Activated naive CD8-positive, alpha-beta T cell treated with anti-CD3 and anti-CD28 coated beads, Interleukin-2, amount 50 U/mL, for 16 hours (primary cell): ENCODE results near the gene TRIAP1.
A peak's percentile ranks its signal among the peaks of the same experiment; 100 is the strongest.
"Not testable (repeated sequence)": the region's sequence is repeated elsewhere in the genome, so short reads cannot be mapped to it uniquely, and the experiment has no call there.

Source experiments
- DNase-seq: peaks from one replicate; pipeline ENCODE4 v3.0.0-alpha.2; 2020; ENCODE audit warnings: low read depth, low spot score

Gene TRIAP1

DNA sequence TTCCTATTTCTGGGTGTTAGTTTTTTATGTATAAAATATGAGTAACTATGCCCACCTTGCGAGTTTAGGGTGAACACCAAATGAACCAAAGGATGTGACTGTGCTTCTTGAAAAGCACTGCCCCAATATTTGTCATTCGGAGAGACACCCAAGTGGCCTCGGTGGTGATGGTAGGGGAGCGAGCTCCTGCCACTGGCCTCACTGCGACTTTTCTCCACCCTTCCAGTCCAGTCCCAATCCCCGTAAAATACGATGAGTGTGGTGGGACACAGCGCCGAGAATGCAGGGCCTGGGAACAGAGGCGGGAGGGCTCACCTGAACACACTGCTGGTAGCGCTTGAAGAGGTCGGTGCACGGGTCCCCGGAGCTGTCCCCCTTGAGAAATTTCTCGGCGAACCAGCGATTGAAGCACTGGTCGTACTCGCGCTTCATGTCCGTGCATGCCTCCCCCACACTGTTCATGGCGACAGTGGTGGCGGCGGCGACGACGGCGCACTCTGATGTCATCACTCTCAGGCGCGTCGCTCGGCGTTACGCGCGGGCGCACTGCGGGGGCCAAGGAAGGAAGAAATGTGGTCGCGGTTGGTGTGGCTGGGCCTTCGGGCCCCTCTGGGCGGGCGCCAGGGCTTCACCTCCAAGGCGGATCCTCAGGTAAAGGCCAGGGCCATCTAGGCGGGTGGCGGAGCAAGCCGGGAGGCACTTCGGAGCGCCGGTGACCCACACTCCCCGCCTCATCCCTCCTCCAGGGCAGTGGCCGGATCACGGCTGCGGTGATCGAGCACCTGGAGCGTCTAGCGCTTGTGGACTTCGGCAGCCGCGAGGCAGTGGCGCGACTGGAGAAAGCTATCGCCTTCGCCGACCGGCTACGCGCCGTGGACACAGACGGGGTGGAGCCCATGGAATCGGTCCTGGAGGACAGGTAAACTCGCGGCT, at the start of gene TRIAP1, which contains the start of gene GATC:
TRIAP1 (minus strand) TSS at position 474 of the 933 bp plus-strand sequence; CDS start at position 462, 12 bp downstream.
GATC (plus strand) TSS at position 534 of the 933 bp plus-strand sequence; CDS start at position 571, 37 bp downstream.
- peak; percentile 71 for DNase-seq

DNA sequence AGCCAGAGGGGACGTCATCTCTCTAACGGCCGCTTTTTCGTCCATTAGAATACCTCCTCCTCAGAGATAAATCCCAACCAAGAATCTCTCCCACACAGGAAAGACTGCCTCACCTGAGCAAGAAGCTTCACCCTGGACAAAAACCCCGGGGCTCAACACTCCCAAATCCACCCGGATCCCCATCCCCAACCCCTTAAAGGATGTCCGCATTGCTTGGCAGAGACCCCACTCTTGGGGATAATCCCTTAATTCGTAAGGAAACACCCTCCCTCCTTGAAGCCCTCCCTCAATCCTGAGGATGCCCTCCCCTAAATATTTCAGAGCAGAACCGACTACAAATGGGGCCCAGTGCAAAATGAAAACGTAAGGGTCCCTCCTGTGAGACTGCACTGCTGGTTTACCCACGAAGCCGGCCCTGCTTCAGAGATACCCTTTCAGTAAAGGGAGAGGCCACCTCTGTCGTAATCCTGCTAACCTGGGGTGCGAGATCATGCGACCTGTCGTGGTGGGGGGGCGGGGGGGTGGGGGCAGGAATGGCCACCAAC, 49.1 kb upstream of the TRIAP1 start:
- DNase-seq = no peak

DNA sequence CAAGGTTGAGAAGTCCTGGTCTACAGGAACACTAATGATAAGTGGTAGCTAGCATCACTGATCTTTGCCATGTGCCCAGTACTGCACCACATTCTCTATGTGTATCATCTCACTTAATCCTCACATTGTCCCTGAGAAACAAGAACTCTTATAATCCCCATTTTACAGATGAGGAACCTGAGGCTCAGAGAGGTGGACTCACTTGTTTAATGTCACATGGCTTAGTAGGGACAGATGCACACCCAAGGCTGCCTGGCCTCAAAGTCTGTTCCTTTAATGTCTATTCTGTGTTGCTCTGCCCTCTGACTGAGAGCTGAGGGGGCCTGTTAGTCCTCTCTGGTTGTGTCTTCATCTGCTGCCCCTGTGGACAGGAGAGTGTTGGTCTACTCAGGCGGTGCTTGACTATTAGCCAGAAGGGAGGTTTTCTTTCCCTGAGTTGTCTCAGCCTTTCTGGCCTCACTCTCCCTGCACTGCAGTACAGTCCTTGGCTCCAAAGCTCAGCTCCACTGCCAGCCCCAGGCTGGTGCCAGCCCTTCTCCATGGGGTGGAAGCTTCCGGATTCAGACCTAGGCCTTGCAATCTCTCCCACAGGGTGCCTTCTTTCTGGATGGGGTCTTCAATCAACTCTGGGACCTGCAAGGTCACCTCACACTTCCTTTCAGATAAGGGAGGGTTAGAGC, 44.8 kb upstream of the TRIAP1 start:
- DNase-seq = no peak

DNA sequence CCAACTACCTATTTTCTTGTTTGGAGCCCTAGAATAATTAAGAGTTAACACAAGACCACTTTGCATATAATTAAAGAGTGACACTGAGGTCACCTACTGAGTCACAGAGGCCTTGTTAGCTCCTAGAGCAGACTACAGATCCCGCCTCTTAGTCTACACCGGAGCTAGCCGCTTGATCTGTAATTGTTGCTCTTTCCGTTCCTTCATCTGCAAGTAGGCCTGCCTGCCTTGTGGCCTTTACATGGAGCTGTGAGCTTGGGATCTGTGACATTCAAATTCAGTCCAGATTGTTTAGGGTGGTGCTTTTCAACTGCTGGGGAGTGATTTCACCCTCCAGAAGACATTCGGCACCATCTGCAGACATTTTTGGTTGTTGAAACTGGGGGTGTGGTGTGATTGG, 44.1 kb upstream of the TRIAP1 start:
- no peak for DNase-seq

DNA sequence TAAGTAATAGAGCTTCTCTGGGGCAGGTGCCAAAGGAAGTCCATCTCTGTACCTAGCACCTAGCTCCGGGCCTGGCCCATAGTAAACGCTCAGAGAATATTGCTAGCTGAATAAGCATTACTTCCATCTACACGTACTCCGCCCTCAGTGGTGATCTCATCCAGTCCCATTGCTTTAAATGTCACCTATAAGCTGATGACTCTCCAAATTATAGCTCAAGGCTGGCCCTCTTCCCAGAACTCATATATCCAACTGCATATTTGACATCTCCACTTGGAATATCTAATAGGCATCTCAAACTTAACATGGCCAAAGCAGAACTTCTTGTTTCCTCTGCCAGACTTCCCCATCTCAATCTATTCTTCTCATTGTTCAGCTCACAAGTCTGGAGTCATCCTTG, 42.8 kb upstream of the TRIAP1 start:
- DNase-seq = no peak

DNA sequence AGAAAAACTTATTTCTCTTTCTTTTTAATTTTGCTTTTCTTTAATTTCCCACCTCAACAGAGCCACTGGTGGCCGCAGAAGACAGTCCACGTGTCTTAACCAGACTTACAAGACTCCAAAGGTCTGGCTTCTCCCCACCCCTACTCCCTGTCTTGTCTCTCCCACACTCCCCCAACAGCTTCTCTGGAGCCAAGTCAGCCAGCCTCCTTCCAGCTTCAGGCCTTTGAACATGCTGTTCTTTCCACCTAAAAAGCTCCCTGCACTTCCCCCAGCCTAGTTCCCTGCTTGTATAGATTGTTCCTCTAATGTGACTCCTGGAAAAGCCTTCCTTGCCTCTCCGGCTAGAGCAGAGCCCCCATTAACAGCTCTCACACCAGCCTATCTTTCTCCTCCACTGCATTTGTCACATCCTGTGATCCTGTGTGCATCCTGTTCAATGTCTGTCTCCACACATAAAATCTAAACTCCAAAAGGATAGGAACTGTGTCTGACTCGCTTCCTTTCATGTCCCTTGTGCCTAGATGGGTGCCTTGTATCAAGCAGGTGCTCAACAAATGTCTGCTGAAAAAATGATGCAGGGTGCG, 42.0 kb upstream of the TRIAP1 start:
- DNase-seq = no peak

DNA sequence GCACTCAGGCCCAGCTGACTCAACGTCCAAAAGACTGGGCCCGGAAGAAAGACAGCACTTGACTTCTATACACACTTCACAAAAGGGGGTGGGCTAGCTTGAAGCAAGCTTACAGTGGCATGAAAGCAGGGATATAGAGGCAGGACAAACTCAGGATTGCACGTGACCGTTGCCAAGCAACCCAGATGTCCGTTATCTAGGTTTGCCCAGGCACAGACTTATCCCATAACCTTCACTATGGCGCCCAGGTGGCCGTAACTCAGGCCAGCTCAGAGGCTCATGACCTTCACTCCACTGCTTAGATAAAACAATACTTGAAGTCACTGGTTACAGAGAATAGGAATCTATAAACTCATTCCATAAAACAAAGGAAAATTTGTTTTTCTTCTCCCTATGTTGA, 41.4 kb upstream of the TRIAP1 start:
- not testable (repeated sequence) for DNase-seq

DNA sequence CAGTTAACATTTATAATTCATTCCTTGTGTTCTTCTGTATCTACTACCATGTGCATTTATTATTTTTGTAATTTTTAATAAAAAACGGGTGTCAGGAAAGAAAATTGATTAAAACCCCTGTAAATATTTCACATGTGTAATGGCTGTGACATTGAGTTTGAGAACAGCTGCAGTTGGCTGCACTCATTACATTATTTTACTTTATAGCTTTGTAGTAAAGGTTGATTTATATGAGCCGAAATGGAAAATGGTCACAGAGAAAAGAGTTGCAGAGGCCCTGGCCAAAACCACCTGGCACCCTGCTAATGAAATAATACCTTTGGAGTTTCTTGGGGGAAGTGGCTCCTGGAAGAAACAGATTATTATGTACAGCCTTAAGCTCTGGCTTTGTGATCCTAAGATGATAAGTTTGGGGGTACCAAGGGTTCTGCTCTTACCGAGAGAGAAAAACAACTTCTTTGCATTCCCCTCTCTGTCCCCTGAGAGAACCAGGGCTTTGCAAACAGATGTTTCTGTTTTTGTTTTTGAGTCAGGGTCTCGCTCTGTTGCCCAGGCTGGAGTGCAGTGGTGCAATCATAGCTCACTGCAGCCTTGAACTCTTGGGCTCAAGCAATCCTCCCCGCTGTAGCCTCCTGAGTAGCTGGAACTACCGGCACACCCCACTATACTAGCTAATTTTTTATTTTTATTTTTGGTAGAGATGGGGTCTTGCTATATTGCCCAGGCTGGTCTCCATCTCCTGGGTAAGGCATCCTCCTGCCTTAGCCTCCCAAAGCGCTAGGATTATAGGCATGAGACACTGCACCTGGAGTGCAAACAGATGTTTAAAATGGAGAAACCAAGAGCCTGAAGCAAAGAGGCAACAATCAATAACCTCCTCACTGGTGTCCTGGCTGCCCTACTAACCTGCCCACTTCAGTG, 40.0 kb upstream of the TRIAP1 start:
- DNase-seq = no peak

DNA sequence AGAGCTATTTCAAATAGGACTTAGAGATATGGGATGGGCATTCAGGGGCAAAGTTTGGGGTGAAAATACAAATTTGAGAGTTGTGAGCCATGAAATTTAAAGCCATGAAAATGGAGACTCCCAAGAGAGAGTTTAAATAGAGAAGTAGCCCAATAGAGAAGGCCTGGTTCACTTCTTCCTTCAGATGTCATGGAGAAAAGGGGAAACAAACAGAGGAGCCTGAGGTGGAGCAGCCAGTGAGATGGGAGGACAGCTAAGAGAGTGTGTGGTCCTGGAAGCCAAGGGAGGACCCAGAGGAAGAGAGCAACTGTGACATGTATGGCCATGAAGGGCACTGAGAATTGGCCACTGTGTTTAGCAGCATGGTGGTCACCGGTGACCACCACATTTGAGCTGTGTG, 37.4 kb upstream of the TRIAP1 start:
- no peak for DNase-seq

DNA sequence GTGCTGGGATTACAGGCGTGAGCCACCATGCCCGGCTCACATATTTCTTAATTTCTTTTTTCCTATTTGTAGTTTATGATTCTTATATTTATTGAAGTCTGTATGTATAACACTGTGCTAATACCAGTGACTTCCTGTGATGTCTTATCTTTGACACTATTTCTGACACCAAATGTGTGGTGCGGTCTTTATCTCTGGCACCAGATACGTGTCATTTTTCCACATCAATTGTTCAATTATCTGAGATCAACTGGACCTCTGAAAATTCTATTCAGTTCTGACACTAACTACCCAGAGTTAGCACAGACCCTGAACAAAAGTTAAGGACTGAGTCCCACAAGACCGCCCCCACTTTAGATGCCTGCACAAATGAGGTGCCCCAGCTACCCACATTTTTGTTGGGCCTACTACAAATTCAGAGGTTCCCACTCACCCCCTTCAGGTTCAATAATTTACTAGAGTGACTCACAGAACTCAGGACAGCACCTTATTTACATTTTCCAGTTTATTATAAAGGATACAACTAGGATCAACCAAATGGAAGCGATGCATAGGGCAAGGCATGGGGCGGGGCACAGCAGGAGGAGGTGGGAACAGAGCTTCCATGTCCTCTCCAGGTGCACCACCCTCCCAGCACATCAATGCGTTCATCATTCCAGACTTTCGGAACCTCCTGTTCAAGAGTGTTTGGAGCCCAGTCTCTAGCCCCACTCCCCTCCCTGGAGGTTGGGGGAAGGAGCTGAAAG, 35.0 kb upstream of the TRIAP1 start:
- DNase-seq = no peak

DNA sequence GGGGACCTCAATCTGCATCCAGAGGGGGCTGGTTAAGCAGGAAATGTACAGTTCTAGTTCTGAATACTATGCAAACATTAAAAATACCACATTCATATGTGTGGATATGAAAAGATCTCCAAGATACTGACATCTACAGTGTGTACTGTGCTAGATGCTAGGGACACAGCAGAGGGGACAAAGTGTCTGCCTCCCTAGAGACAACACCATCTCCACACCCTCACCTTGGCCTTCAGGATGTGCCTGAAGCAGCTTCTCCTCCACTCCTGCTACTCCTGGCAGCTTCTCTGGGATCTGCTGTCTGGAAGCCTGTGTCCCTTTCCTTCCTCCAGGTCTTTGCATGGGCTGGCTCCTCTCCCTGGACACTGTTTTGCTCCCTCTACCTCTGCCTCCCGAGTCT, 34.0 kb upstream of the TRIAP1 start:
- no peak for DNase-seq

DNA sequence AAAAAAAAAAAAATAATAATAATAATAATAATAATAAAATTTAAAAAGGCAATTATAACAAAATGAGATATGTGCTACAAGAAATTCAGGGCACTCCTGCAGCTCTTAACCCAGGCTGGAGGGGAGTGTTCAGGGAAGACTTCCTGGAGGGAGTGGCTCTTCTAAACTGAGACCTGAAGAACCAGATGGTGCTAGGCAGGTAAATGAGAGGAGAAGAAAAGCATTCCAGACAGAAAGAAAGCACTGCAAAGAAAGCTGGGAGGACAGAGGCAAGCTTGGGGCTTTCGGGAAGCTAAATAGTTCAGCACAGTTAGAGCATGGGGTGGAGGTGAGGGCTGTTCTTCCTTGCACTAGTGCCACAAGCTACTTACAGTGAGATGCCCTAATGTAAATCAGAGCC, 33.3 kb upstream of the TRIAP1 start:
- DNase-seq = no peak

DNA sequence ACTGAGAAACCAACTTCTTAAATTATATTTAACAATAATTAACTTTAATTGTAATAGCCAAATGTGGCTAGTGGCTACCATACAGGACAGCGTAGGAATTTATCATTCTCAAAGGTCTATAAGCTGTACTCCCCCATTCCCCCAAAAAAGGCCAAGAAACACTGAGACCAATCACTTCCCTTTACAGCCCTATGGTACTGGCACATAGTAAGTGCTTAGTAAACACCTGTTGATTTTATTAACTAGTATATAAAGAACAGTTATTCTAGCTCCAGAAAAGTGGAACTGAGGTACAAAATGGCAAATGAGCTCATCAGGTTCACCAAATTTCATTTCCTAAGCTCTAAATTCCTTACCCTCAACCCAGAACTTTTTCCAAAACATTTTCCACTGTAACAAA, 29.5 kb upstream of the TRIAP1 start:
- no peak for DNase-seq

DNA sequence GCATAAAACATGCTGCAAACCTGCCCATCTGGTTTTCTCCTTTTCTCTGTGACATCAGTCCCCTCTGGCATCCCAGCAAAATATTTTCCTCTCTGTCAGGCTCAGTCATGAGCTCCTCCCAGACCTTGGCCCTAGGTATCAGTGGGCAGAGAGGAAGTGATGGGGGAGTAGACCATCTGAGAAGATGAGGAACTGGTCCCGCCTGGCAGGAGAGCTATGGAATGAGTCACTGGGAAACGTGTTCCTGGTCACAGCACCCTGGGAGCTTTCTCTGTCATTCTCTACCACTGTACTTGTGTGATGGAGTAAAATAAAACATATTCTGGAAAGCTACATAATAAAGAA, 28.4 kb upstream of the TRIAP1 start:
- DNase-seq = no peak

DNA sequence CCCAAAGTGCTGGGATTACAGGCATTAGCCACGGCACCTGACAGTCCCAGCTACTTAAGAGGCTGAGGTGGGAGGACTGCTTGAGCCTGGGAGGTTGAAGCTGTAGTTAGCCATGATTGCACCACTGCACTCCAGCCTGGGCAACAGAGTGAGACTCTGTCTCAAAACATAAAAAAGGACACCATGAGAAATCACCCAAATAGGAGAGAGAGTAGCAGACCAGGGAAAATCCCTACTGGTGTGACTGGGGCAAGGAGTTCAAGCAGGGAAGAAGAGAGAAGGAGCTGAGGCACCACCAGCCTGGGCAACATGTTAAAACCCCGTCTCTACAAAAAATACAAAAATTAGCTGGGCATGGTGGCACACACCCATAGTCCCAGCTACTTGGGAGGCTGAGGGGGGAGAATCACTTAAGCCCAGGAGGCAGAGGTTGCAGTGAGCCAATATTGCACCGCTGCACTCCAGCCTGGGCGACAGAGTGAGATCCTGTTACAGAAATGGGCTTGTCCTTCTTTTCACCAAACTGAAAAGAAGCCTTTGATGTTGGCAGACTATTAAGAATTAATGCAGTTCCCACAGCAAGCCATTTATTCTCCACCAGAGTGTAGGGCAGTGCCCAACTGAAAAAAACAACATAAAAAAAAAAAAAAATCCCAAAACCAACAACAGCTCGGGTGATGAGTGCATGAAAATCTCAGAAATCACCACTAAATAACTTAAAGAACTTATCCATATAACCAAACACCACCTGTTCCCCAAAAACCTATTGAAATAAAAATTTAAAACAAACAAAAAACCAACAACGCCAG, 27.8 kb upstream of the TRIAP1 start:
- no peak for DNase-seq

DNA sequence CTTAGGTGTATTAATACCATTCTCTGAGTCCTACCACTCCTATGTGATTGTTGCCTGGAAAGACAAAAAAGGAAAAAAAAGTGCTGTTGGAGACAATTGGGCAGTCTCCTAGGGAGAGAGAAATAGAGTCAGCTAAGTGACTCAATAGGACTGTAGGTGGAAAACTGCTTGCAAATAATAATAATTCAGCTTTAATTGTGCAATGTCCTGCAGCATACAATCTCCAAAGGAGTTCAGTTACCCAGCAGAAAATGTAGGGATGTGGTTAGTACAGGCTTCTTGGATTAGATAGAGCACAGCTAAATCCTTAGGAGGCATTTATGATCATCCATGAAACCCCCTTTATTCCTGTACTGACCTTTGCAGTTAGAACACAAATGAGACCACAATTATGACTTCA, 26.3 kb upstream of the TRIAP1 start:
- DNase-seq = no peak

DNA sequence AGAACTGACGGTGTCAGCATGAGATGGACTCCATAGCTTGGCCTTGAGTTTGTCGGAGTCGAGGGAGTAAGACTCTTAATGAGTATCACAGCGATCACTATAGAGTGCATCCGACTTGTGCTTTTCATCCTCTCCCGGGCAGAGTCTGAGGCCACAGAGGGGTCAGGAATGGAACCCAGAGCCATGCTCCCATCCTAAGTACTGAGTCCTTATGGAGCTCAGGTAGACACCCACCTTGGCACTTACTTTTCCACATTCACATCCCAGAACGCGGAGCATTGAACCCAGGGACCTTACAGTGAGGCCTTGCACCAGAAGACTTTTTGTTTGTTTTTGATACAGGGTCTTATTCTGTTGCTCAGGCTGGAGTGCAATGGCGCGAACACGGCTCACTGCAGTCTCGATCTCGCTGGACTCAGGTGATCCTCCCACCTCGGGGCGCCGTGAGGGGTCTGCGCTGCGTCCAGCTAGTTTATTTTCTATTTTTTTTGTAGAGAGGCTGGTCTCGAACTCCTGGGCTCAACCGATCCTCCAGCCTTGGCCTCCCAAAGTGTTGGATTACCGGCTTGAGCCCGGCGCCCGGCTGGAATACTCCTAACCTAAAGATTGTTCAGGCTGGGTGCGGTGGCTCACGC, 24.1 kb upstream of the TRIAP1 start:
- DNase-seq = no peak

DNA sequence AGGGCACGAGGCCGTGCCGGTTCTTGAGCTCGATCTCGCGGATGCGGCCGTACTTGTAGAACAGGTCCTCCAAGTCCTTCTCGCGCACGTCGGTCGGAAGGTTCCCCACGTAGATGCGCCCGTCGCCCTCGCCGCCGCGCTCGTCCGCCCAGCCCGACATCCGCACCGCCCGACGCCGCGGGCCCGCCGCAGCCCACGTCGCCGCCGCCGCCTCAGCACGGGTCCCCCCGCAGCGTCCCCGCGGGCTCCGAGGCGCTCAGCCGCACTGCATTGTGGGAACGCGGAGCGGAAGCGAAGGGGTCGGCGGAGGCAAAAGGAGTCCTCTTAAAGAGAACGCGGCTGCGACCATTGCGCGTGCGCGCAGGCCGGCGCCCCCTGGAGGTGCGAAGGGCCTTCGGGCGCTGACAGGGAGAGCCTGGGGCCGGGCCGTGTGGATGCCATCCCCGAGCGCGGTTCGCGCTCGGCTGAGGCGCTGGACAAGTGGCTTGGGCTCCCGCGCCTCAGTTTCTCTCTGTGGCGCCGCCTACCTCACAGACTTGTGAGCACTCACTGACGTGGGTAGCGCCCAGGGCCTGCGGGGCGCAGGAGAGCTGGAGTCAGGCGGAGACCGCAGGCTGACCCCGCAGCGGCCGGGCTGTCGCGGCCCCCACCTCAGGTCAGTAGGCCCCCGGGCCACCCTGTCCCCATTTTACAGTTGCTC, 23.4 kb upstream of the TRIAP1 start, which contains the start of gene SRSF9:
SRSF9 (minus strand) TSS at position 299 of the 700 bp plus-strand sequence; CDS start at position 160, 139 bp downstream.
- peak; percentile 92 for DNase-seq
